Right lobe of liver (tissue), 6 donors: ENCODE data around the gene FOXD1. TPM values are rescaled to one million over a fixed set of nuclear protein-coding genes. Genes with fewer than 3 reads are reported as not detected.
"Not testable (repeated sequence)": the region's sequence is repeated elsewhere in the genome, so short reads cannot be mapped to it uniquely, and the experiment has no call there.

Experiments
- ATAC-seq, 4 donors: fragments of 200-7000 bp; cut with Tn5 transposase; one replicate each; pipeline ENCODE4 v1.9.1; 2020; ENCODE audit warnings: mild to moderate bottlenecking in 4 of 4, moderate library complexity in 4 of 4
- DNase-seq, 3 donors: peaks; one replicate each; pipeline ENCODE4 v3.0.0-alpha.2; 2020
- H3K27ac ChIP-seq, 3 donors: fragments of 200-600 bp; one replicate each; pipeline ENCODE4 v1.8.0; 2022
- H3K27me3 ChIP-seq, 2 donors: fragments of 200-600 bp; one replicate each; pipeline ENCODE4 v1.8.0; 2022
- H3K36me3 ChIP-seq, 4 donors: fragments of 200-600 bp; sonication (generic) in 1 of 4; one replicate each; pipeline versions ENCODE4 v1.5.1 to v1.8.0; 2017 to 2022; ENCODE audit warnings: control low read depth in 1 of 4
- H3K4me1 ChIP-seq, 4 donors: fragments of 200-600 bp; sonication (generic) in 1 of 4; one replicate each; pipeline versions ENCODE4 v1.5.1 to v1.8.0; 2017 to 2022; ENCODE audit warnings: control low read depth in 1 of 4
- H3K4me3 ChIP-seq, 3 donors: fragments of 200-600 bp; one replicate each; pipeline ENCODE4 v1.8.0; 2022
- H3K9me3 ChIP-seq, 4 donors: fragments of 200-600 bp; sonication (generic) in 1 of 4; one replicate each; pipeline versions ENCODE4 v1.5.1 to v1.8.0; 2017 to 2022; ENCODE audit warnings: control low read depth in 1 of 4
- POLR2A ChIP-seq: fragments of 450-650 bp; IDR thresholded peaks from one replicate; pipeline ENCODE4 v1.6.1; 2017; ENCODE audit warnings: antibody characterized with exemption, mild to moderate bottlenecking
- WGBS: methylation state at CpG from one replicate; pipeline ENCODE4 v1.1.6; 2018; ENCODE audit warnings: low coverage, low lambda C conversion rate; ENCODE audit not compliant: insufficient coverage; ENCODE audit errors: missing lambda C conversion rate; 5-methylcytosine and 5-hydroxymethylcytosine counted together
- intact Hi-C, 2 donors: fragments of 100-400 bp; cut with DNase I; formaldehyde crosslinking; loops; one replicate each; pipeline versions ENCODE4 v1.11.2 to v1.14.1; 2022
- total RNA-seq, 6 experiments: library from RNA; depleted of rRNA in 2 of 6; stranded (reverse); fragments of >200 nt in 2 of 6; fragmentation: NEBNext Ultra II Directional in 3 of 6; extraction: Animal tissue kit (Norgen Biotek cat#: 25700) in 3 of 6; gene quantifications; one replicate each; pipeline versions ENCODE4 v1.1.0 to v1.2.4, GENCODE V29; 2016 to 2023
- TF ChIP-seq, protein P1 (sequence below), 4 donors: fragments of 200-600 bp in 3 of 4; fragments of 450-650 bp in 1 of 4; IDR thresholded peaks; one replicate each; pipeline versions ENCODE4 v1.5.1 to v1.8.0; 2016 to 2022; ENCODE audit warnings: antibody characterized with exemption in 4 of 4, mild to moderate bottlenecking in 2 of 4
- donor health status: DM: no; HTN: yes; CAD: no.
- donor health status: DM: no; HTN: no; CAD: no.
- donor health status: DM: no; HTN: no; CAD: no.
- donor health status: DM: no; HTN: yes; CAD: no.
- donor health status: DM: no; HTN: yes; CAD: no.

FOXD1 gene
- total RNA-seq, 6 experiments from 2014 or later, result not detected

DNA sequence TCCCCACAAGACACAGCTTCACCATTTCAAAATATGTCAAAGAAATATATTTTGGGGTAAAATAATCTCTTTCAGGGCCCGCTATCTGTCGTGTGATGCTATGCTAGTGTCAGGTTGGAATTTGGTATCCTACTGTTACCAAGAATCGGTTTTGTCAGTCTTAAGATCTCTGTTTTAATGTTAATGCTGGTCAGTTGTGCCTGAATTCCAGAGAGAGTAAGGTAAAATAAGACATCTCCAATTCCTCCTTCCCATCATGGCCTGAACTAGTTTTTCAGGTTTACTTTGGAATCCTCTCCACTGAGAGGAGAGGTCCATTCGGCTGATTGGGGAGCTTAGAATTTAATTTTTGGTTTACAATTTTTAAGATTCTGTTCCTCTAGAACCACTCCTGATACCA is 39.2 kb upstream of the FOXD1 start:
- Histone ChIP-seq H3K4me1 (no peaks in the 10 kb centered on the region), H3K9me3 (no peaks in the 10 kb centered on the region), H3K4me3 (no peak overlapping the region), H3K27ac (no peak overlapping the region), H3K36me3 (no peaks in the 10 kb centered on the region), H3K27me3 (no peaks in the 10 kb centered on the region)
- 58% methylated on average over 4 of the region's 4 CpGs for WGBS
- no peak for ATAC-seq
- TF ChIP-seq, protein P1, sequence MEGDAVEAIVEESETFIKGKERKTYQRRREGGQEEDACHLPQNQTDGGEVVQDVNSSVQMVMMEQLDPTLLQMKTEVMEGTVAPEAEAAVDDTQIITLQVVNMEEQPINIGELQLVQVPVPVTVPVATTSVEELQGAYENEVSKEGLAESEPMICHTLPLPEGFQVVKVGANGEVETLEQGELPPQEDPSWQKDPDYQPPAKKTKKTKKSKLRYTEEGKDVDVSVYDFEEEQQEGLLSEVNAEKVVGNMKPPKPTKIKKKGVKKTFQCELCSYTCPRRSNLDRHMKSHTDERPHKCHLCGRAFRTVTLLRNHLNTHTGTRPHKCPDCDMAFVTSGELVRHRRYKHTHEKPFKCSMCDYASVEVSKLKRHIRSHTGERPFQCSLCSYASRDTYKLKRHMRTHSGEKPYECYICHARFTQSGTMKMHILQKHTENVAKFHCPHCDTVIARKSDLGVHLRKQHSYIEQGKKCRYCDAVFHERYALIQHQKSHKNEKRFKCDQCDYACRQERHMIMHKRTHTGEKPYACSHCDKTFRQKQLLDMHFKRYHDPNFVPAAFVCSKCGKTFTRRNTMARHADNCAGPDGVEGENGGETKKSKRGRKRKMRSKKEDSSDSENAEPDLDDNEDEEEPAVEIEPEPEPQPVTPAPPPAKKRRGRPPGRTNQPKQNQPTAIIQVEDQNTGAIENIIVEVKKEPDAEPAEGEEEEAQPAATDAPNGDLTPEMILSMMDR (IDR thresholded peaks at IDR 0.05), result no peak
- TF ChIP-seq POLR2A, result no peak
- intact Hi-C loops, result no loop called here
- no peak for DNase-seq

- ATAC-seq, result not testable (repeated sequence)
- 29% methylated on average over 1 of the region's 4 CpGs for WGBS
Observed at GRCh38 chr5:73487257-73487656, 38.7 kb upstream of the FOXD1 start.

GRCh38 chr5:73486119-73486899 is 37.7 kb upstream of the FOXD1 start:
- Histone ChIP-seq H3K4me1 (no peaks in the 10 kb centered on the region), H3K27ac (no peak overlapping the region), H3K9me3 (no peaks in the 10 kb centered on the region), H3K36me3 (no peaks in the 10 kb centered on the region), H3K27me3 (no peaks in the 10 kb centered on the region), H3K4me3 (no peak overlapping the region)
- WGBS, result 76% methylated on average over 2 of the region's 3 CpGs
- ATAC-seq (no peak), DNase-seq (no peak)
- TF ChIP-seq POLR2A, result no peak
- TF ChIP-seq, protein P1 (IDR thresholded peaks at IDR 0.05), result no peak
- intact Hi-C loops, result no loop called here

More at GRCh38 chr5:73487257-73487656, 38.7 kb upstream of the FOXD1 start:
- H3K9me3 ChIP-seq, H3K4me1 ChIP-seq, H3K27ac ChIP-seq, H3K36me3 ChIP-seq, DNase-seq, H3K4me3 ChIP-seq, H3K27me3 ChIP-seq, intact Hi-C loops: not testable (repeated sequence)

DNA sequence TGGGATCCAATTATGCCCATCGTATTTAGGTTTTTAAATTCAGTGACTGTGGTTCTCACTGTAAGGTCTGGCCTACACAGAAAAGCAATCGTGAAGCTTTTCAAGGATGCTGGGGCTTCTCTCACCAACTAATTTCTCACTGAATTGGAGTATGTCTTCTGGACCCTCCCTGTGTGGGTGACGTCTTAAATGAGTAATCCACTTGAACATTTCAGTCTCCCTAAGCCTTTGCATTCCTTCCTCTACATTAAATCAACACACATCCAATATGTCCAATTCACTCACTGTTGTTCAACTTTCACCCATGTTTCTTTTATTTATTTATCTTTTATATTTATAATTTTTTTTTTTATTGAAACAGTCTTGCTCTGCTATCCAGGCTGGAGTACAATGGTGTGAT is 37.1 kb upstream of the FOXD1 start:
- no peak overlapping the region for H3K27ac ChIP-seq
- H3K9me3 ChIP-seq, result no peaks in the 10 kb centered on the region
- ATAC-seq, result no peak
- DNase-seq, result no peak
- WGBS, result 85% methylated on average over 2 of the region's 3 CpGs
- TF ChIP-seq, protein P1 (IDR thresholded peaks at IDR 0.05), result no peak
- TF ChIP-seq POLR2A, result no peak
- H3K36me3 ChIP-seq, result no peaks in the 10 kb centered on the region
- intact Hi-C loops, result no loop called here
- no peaks in the 10 kb centered on the region for H3K27me3 ChIP-seq
- H3K4me3 ChIP-seq, result no peak overlapping the region
- no peaks in the 10 kb centered on the region for H3K4me1 ChIP-seq

DNA sequence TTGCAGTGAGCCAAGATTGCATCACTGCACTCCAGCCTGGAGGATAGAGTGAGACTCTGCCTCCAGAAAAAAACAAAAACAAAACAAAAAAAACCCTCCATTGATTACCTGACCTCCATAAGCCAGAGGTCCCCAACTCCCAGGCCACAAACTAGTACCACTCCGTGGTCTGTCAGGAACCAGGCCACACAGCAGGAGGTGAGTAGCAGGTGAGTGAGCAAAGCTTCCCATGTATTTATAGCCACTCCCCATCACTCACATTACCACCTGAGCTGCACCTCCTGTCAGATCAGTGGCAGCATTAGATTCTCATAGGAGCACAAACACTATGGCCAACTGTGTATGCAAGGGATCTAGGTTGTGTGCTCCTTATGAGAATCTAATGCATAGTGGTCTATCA is 35.9 kb upstream of the FOXD1 start:
- Histone ChIP-seq H3K27ac (no peak overlapping the region), H3K4me1 (no peaks in the 10 kb centered on the region), H3K4me3 (no peak overlapping the region), H3K9me3 (no peaks in the 10 kb centered on the region), H3K27me3 (no peaks in the 10 kb centered on the region), H3K36me3 (no peaks in the 10 kb centered on the region)
- ATAC-seq (no peak), DNase-seq (no peak)
- TF ChIP-seq, protein P1 (IDR thresholded peaks at IDR 0.05), result no peak
- TF ChIP-seq POLR2A, result no peak
- WGBS, result no CpG with 5 or more reads among the region's 1 CpG
- intact Hi-C loops, result no loop called here
